ENCODE results near the gene TP53.

The TP53 gene

DNA sequence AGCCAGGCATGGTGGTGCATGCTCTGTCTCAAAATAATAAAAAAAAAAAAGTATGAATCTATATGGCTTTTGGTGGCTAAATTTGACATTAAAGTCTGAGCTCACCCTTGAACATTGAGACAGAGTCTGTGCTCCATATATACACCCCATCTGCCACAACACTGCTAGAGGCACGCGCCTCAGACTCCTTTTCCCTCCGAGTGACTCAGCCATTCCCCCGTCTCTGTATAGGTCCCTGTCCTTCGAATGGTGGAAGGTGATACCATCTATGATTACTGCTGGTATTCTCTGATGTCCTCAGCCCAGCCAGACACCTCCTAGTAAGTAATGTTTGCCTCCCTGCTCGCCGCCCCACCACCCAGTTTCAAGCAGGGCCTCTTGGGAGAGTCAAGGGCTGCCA, 13.2 kb upstream of the TP53 start:
- no peak overlapping the region for H3K4me3 ChIP-seq (ENCODE audit: low read depth, low read length)
- TF ChIP-seq, protein P1, sequence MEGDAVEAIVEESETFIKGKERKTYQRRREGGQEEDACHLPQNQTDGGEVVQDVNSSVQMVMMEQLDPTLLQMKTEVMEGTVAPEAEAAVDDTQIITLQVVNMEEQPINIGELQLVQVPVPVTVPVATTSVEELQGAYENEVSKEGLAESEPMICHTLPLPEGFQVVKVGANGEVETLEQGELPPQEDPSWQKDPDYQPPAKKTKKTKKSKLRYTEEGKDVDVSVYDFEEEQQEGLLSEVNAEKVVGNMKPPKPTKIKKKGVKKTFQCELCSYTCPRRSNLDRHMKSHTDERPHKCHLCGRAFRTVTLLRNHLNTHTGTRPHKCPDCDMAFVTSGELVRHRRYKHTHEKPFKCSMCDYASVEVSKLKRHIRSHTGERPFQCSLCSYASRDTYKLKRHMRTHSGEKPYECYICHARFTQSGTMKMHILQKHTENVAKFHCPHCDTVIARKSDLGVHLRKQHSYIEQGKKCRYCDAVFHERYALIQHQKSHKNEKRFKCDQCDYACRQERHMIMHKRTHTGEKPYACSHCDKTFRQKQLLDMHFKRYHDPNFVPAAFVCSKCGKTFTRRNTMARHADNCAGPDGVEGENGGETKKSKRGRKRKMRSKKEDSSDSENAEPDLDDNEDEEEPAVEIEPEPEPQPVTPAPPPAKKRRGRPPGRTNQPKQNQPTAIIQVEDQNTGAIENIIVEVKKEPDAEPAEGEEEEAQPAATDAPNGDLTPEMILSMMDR (IDR thresholded peaks at IDR 0.05; ENCODE audit: control insufficient read depth, extremely low read depth, insufficient read depth), result no peak
- no peak for DNase-seq (ENCODE audit: low read depth)

DNA sequence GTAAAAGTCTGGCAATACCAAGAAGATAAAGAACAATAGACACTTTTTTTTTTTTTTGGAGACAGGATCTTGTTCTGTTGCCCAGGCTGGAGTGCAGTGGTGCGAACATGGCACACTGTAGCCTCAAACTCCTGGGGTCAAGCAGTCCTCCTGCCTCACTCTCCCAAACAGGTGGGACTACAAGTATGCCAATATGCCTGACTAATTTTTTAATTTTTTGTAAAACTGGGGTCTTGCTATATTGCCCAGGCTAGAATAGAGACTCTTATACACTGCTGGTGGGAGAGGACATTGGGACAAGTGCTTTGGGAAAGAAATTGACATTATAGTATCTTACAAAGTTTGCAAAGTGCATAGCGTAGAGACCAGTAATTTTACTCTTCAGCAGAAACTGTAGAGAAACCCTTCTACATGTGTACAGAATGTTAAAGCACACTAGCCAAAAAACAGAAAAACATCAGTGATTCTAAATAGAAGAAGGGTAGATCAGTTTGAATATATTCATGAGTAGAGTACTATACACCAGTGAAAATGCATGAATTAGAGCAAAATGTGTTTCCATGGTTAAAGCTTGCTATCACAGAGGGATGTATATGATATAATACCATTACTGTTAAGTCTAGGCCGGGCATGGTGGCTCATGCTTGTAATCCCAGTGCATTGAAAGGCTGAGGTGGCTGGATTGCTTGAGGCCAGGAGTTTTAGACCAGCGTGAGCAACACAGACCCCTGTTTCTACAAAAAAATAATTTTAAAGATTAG, 10.7 kb upstream of the TP53 start:
- TF ChIP-seq, protein P1 (IDR thresholded peaks at IDR 0.05; ENCODE audit: control insufficient read depth, extremely low read depth, insufficient read depth), result no peak
- DNase-seq (ENCODE audit: low read depth), result no peak
- no peak overlapping the region for H3K4me3 ChIP-seq (ENCODE audit: low read depth, low read length)

DNA sequence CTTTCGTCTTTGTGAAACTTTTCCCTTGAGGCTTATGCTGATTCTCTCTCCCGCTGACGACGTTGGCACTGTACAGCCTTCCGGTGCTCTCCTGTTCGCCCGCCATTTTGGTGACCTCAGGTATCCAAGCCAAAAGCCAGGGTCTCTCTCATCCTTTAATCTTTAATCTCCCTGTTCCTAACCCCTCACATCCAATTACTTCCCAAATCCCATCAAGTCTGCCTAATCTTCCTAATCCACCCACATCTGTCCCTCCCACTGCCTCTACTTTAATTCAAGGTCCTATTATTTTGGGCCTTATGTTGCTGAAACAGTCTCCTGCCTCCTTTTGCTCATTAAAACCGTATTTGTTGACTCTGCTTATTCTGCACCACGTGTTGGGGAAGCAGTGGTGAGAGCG, 8.3 kb upstream of the TP53 start:
- DNase-seq (ENCODE audit: low read depth), result no peak
- TF ChIP-seq, protein P1 (IDR thresholded peaks at IDR 0.05; ENCODE audit: control insufficient read depth, extremely low read depth, insufficient read depth), result no peak
- H3K4me3 ChIP-seq (ENCODE audit: low read depth, low read length), result no peak overlapping the region

DNA sequence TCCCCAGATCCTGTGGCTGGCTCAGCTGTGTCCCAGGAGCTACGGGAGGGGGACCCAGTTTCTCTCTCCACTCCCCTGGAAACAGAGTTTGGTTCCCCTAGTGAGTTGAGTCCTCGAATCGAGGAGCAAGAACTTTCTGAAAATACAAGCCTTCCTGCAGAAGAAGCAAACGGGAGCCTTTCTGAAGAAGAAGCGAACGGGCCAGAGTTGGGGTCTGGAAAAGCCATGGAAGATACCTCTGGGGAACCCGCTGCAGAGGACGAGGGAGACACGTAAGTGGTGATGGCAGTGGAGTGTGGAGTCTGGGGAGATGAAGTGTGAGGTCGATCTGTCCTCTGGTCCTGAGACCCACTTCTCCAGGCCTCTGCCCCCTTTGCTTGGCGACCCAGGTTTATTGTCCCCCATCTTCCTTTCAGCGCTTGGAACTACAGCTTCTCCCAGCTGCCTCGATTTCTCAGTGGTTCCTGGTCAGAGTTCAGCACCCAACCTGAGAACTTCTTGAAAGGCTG, 1.6 kb upstream of the TP53 start:
- TF ChIP-seq, protein P1 (IDR thresholded peaks at IDR 0.05; ENCODE audit: control insufficient read depth, extremely low read depth, insufficient read depth), result no peak
- no peak for DNase-seq (ENCODE audit: low read depth)
- peak overlapping the region; percentile 95 for H3K4me3 ChIP-seq (ENCODE audit: low read depth, low read length)

DNA sequence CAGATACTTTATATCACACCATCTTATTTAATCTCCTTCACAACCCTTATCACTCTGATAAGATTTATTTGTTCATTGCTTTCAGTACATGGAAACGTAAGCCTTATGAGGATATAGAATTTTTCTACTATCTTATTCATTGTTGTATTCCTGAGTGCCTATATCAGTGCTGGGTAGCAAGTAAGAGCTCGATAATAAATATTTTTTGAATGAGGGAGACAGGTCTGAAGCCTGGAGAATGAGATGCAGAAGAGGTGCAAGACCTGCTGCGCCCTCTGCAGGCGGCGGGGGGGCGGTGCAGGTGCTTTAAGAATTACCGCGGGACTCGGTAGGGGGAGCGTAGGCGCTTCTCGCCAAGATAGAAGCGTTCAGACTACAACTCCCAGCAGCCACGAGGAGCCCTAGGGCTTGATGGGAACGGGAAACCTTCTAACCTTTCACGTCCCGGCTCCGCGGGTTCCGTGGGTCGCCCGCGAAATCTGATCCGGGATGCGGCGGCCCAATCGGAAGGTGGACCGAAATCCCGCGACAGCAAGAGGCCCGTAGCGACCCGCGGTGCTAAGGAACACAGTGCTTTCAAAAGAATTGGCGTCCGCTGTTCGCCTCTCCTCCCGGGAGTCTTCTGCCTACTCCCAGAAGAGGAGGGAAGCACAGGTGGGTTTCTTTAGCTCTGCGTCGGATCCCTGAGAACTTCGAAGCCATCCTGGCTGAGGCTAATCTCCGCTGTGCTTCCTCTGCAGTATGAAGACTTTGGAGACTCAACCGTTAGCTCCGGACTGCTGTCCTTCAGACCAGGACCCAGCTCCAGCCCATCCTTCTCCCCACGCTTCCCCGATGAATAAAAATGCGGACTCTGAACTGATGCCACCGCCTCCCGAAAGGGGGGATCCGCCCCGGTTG, 868 bp upstream of the TP53 start, which contains the start of gene WRAP53:
WRAP53 (plus strand) TSS at position 570 of the 900 bp plus-strand sequence; CDS start at position 742, 172 bp downstream.
- H3K4me3 ChIP-seq (ENCODE audit: low read depth, low read length), result peak within 1 kb of the TSS; percentile 95
- TF ChIP-seq, protein P1 (IDR thresholded peaks at IDR 0.05; ENCODE audit: control insufficient read depth, extremely low read depth, insufficient read depth), result peak; percentile 97
- DNase-seq (ENCODE audit: low read depth), result peak; percentile 99

DNA sequence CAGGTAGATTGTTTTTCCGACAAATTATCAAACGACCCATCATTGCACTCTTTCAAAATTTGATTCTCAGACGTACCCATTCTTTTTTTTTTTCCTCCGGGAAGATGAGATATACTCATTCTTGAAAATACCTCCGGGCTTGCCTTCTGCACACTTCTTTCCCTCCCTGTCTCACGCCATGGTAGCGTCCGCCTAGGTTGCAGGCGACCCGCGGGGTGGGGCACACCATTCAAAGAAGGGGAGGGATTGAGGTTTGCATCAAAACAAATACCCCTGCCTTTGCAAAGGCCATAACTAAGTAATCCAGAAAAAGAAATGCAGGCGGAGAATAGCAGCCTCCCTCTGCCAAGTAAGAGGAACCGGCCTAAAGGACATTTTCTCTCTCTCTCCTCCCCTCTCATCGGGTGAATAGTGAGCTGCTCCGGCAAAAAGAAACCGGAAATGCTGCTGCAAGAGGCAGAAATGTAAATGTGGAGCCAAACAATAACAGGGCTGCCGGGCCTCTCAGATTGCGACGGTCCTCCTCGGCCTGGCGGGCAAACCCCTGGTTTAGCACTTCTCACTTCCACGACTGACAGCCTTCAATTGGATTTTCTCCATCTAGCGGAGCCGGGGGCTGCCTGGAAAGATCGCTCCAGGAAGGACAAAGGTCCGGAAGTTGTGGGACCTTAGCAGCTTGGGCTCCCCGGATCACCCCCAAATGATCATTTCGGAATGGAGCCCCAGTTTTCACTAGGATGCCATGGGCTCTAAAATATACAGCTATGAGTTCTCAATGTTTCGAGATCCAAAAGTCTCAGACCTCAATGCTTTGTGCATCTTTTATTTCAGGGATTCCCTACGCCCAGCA, 843 bp downstream of the TP53 start:
- DNase-seq (ENCODE audit: low read depth), result peak; percentile 80
- TF ChIP-seq, protein P1 (IDR thresholded peaks at IDR 0.05; ENCODE audit: control insufficient read depth, extremely low read depth, insufficient read depth), result no peak
- H3K4me3 ChIP-seq (ENCODE audit: low read depth, low read length), result peak overlapping the region; percentile 95

Measured in LNCaP clone FGC (cell line).